HG02623 (cell line): ENCODE results near the gene PHF21A.
A peak's percentile ranks its signal among the peaks of the same experiment; 100 is the strongest.

ENCODE experiments used
- ATAC-seq: cut with Tn5 transposase; IDR thresholded peaks from one replicate; pipeline ENCODE4 v1.9.1; 2021; ENCODE audit warnings: moderate library complexity; ENCODE audit not compliant: unreplicated experiment

The PHF21A gene

GRCh38 chr11:45924036-45924915 lies 197.0 kb downstream of the PHF21A start:
- ATAC-seq, result no peak

GRCh38 chr11:45922425-45923082 lies 198.7 kb downstream of the PHF21A start, which contains the start of gene LARGE2:
LARGE2 (plus strand) TSS chr11:45922656; CDS start chr11:45922883, 227 bp downstream.
- no peak for ATAC-seq

- no peak for ATAC-seq
Observed at GRCh38 chr11:45921561-45922424, 199.5 kb downstream of the PHF21A start.

GRCh38 chr11:45920531-45921477 lies 200.4 kb downstream of the PHF21A start:
- no peak for ATAC-seq

- ATAC-seq, result no peak
Observed at GRCh38 chr11:45919806-45920530, 201.3 kb downstream of the PHF21A start.

GRCh38 chr11:45918962-45919675 lies 202.1 kb downstream of the PHF21A start:
- ATAC-seq, result no peak

- peak; percentile 36 for ATAC-seq
Observed at GRCh38 chr11:45918331-45918941, 202.8 kb downstream of the PHF21A start.

- peak; percentile 88 for ATAC-seq
Observed at GRCh38 chr11:45917623-45918330, 203.5 kb downstream of the PHF21A start, which contains the start of gene PEX16. PEX16 (minus strand) TSS chr11:45917877; CDS start chr11:45917811, 66 bp downstream.

GRCh38 chr11:45917286-45917622 lies 204.0 kb downstream of the PHF21A start:
- ATAC-seq, result no peak

GRCh38 chr11:45915446-45915845 lies 205.8 kb downstream of the PHF21A start:
- ATAC-seq, result no peak

- ATAC-seq, result no peak
Observed at GRCh38 chr11:45913942-45914635, 207.2 kb downstream of the PHF21A start.

GRCh38 chr11:45913514-45913913 lies 207.7 kb downstream of the PHF21A start:
- no peak for ATAC-seq

- no peak for ATAC-seq
Observed at GRCh38 chr11:45910623-45911022, 210.6 kb downstream of the PHF21A start.

GRCh38 chr11:45909594-45910475 lies 211.4 kb downstream of the PHF21A start:
- ATAC-seq, result no peak

GRCh38 chr11:45907911-45908370 lies 213.3 kb downstream of the PHF21A start:
- no peak for ATAC-seq
